HG03175 (cell line): Measurements from ENCODE around the gene RGL3.
"Not testable (repeated sequence)": the region's sequence is repeated elsewhere in the genome, so short reads cannot be mapped to it uniquely, and the experiment has no call there.

Source experiments
- ATAC-seq: cut with Tn5 transposase; IDR thresholded peaks from one replicate; pipeline ENCODE4 v1.9.1; 2021; ENCODE audit warnings: mild to moderate bottlenecking, moderate library complexity; ENCODE audit not compliant: unreplicated experiment

Gene RGL3, protein sequence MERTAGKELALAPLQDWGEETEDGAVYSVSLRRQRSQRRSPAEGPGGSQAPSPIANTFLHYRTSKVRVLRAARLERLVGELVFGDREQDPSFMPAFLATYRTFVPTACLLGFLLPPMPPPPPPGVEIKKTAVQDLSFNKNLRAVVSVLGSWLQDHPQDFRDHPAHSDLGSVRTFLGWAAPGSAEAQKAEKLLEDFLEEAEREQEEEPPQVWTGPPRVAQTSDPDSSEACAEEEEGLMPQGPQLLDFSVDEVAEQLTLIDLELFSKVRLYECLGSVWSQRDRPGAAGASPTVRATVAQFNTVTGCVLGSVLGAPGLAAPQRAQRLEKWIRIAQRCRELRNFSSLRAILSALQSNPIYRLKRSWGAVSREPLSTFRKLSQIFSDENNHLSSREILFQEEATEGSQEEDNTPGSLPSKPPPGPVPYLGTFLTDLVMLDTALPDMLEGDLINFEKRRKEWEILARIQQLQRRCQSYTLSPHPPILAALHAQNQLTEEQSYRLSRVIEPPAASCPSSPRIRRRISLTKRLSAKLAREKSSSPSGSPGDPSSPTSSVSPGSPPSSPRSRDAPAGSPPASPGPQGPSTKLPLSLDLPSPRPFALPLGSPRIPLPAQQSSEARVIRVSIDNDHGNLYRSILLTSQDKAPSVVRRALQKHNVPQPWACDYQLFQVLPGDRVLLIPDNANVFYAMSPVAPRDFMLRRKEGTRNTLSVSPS

DNA sequence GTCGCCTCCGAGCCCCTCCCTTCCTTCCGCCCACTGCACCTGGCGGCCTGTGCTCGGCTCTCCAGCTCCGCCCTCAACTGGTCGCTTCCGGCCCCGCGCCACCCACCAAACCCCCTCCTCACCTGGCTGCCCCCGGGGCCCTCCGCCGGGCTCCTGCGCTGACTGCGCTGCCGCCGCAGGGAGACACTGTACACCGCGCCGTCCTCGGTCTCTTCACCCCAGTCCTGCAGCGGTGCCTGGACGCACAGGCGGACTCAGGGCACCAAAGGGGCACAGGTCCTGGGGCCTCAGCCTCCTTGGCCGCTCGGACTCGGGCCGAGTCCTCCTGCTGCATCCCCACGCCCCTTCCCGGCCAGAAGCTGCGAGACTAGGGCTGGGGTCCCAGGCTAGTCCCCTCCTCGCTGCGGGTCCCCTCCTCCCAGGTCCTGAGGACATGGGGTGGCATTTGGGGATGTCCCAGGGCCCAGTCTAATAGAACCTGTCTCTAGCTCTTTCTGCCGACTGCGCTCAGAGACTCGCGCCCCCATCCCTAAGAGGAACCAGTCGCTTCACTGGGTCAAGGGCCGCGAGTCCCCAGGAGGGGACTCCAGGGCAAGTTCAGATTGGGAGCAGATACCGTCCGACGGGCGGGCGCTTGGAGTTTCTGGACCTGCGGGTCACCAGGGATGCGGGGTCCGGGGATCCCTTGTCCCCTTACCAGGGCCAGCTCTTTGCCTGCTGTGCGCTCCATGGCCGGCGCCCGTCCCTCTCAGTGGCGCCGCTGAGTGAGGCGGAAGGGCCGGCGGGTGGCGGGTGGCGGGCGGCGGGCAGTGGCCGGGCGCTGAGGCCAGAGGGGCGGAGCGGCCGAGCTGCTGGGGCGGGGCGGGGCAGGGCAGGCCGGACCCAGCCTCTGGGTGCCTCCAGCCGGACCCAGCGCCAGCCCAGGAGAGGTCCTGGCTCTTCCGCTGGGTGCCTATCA is at the start of gene RGL3:
Gene RGL3, minus strand, starts transcription at position 766 of the 958 bp plus-strand sequence. Its CDS starts 36 bp downstream, at position 730.
- ATAC-seq = no peak

DNA sequence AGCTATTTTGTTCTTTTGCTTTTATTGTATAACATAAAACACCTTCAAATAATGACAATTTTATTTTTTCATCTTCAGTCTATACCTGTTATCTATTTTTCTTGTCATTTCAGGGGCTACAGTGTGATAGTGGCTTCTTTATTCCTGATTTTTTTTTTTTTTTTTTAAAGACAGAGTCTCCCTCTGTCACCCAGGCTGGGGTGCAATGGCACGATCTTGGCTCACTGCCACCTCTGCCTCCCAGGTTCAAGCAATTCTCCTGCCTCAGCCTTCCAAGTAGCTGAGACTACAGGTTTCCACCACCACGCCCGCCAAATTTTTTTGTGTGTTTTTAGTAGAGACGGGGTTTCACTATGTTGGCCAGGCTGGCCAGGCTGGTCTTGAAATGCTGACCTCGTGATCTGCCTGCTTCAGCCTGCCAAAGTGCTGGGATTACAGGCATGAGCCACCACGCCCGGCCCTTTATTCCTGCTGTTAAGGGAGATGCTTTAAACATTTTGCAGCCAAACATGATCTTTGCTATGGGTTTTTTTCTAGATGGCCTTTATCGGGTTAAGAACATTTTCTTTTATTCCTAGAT is 49.2 kb upstream of the RGL3 start:
- ATAC-seq = not testable (repeated sequence)

- no peak for ATAC-seq
Measured at GRCh38 chr19:11465600-11465999, 46.5 kb upstream of the RGL3 start.

GRCh38 chr19:11464333-11465265 is 45.5 kb upstream of the RGL3 start:
- no peak for ATAC-seq

DNA sequence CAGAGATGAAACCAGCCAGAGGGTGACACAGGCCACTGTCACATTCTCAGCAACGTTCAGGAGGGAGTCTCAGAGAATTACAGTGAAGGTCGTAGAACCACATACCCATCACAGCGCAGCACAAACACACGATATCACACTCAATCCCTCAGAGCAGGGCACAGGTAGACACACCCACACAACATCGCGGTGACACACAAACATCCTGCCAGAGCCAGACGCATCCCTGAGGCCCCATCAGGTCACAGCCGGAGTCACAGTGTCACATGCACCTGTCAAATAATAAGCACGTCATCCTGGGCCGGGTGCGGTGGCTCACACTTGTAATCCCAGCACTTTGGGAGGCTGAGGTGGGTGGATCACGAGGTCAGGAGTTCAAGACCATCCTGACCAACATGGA is 44.3 kb upstream of the RGL3 start:
- no peak for ATAC-seq

- ATAC-seq = no peak
Measured at GRCh38 chr19:11461453-11461852, 42.3 kb upstream of the RGL3 start.

- ATAC-seq = no peak
Measured at GRCh38 chr19:11460207-11460606, 41.1 kb upstream of the RGL3 start.

- not testable (repeated sequence) for ATAC-seq
Measured at GRCh38 chr19:11458912-11459311, 39.8 kb upstream of the RGL3 start.

- ATAC-seq = no peak
Measured at GRCh38 chr19:11458236-11458900, 39.3 kb upstream of the RGL3 start.

GRCh38 chr19:11457831-11458230 is 38.7 kb upstream of the RGL3 start:
- ATAC-seq = no peak

GRCh38 chr19:11457115-11457514 is 38.0 kb upstream of the RGL3 start:
- ATAC-seq = no peak

GRCh38 chr19:11456659-11457058 is 37.5 kb upstream of the RGL3 start:
- ATAC-seq = no peak

DNA sequence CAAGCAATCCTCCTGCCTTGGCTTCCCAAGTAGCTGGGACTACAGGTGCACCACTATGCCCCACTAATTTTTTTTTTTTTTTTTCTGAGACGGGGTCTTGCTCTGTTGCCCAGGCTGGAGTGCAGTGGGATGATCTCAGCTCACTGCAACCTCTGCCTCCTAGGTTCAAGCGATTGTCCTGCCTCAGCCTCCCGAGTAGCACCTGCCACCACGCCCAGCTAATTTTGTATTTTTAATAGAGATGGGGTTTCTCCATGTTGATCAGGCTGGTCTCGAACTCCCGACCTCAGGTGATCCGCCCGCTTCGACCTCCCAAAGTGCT is 36.1 kb upstream of the RGL3 start:
- not testable (repeated sequence) for ATAC-seq

- ATAC-seq = no peak
Measured at GRCh38 chr19:11453468-11454341, 34.6 kb upstream of the RGL3 start.

GRCh38 chr19:11452620-11453310 is 33.7 kb upstream of the RGL3 start:
- no peak for ATAC-seq

DNA sequence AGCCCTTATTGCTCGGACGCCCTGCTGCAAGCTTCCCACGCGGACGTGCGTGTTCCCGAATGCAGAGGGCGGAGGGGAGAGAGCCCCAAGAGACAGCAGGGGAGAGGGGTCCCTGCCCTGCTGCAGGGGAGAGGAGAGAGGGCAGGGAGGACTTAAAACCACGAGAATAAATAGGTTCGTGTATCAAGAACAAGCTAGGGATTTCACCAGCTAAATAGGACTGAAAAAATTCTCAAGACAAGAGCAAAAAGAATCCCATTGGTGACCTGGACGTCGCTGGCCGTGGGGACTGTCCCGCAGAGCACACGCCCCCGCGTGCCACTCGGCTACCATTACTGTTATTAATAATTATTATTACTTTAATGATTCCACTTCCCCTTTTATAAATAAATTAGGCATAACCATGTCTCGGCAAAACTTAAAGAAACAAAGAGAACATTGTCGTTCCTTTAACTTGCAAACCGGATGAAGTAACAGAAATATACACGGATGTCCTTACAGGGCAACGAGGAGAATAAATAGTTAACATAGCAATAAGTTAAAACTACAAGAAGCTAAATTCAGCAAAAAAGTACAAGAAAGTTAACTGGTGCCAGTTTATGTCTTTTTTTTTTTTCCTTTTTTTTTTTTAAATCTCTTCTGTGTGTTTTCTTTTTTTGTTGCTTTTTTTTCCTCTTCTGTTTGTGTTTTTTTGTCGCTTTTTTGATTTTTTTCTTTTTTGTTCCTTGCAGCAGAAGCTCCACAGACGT is 32.9 kb upstream of the RGL3 start:
- no peak for ATAC-seq

- ATAC-seq = no peak
Measured at GRCh38 chr19:11451327-11451870, 32.3 kb upstream of the RGL3 start.
